Mesenchymal stem cell (in vitro differentiated cells and primary cell): ENCODE measurements around the gene GK.

ENCODE experiments used
- DNase-seq: peaks from one replicate; pipeline ENCODE4 v3.0.0-alpha.2; 2013
- H2AFZ ChIP-seq: one replicate; pipeline ENCODE4 v1.6.1; 2013; ENCODE audit warnings: low read depth, mild to moderate bottlenecking, control low read depth, inconsistent platforms, low read length, moderate library complexity
- H2AK5ac ChIP-seq: 2 replicates; pipeline ENCODE4 v1.6.1; 2013; ENCODE audit warnings: low read length, moderate library complexity, mild to moderate bottlenecking, inconsistent platforms; ENCODE audit not compliant: severe bottlenecking
- H2BK120ac ChIP-seq: one replicate; pipeline ENCODE4 v1.6.1; 2013; ENCODE audit warnings: low read depth, mild to moderate bottlenecking, inconsistent platforms, low read length, moderate library complexity
- H2BK12ac ChIP-seq, 2 experiments: one replicate each; pipeline ENCODE4 v1.6.1; 2013; ENCODE audit warnings: inconsistent platforms in 2 of 2, low read length in 2 of 2, mild to moderate bottlenecking in 2 of 2, moderate library complexity in 2 of 2, control low read depth in 1 of 2
- H2BK15ac ChIP-seq: one replicate; pipeline ENCODE4 v1.6.1; 2013; ENCODE audit warnings: mild to moderate bottlenecking, low read depth, inconsistent platforms; ENCODE audit not compliant: poor library complexity, severe bottlenecking
- H2BK5ac ChIP-seq: 2 replicates; pipeline ENCODE4 v1.6.1; 2013; ENCODE audit warnings: low read depth, mild to moderate bottlenecking, low read length, control low read depth, inconsistent platforms; ENCODE audit not compliant: poor library complexity, severe bottlenecking
- H3K14ac ChIP-seq, 2 experiments: one replicate each; pipeline ENCODE4 v1.6.1; 2013; ENCODE audit warnings: inconsistent platforms in 2 of 2, low read length in 2 of 2, control low read depth in 1 of 2, mild to moderate bottlenecking in 1 of 2, moderate library complexity in 1 of 2
- H3K18ac ChIP-seq, 2 experiments: one replicate each; pipeline ENCODE4 v1.6.1; 2013; ENCODE audit warnings: inconsistent platforms in 2 of 2, low read length in 2 of 2, control low read depth in 1 of 2, low read depth in 1 of 2, mild to moderate bottlenecking in 1 of 2
- H3K23ac ChIP-seq, 2 experiments: one replicate each; pipeline ENCODE4 v1.6.1; 2013; ENCODE audit warnings: inconsistent platforms in 2 of 2, low read length in 2 of 2, mild to moderate bottlenecking in 2 of 2, moderate library complexity in 2 of 2, control low read depth in 1 of 2
- H3K27ac ChIP-seq: 2 replicates; pipeline ENCODE4 v1.5.1; 2013; ENCODE audit warnings: mild to moderate bottlenecking, moderate library complexity, low read length, control low read depth, inconsistent platforms; ENCODE audit not compliant: poor library complexity, severe bottlenecking
- H3K27me3 ChIP-seq, 2 experiments: 2 replicates each; pipeline versions ENCODE4 v1.6.1 to v1.7.0; 2013; ENCODE audit warnings: low read length in 2 of 2, mild to moderate bottlenecking in 2 of 2, moderate library complexity in 2 of 2, control low read depth in 1 of 2, inconsistent platforms in 1 of 2; ENCODE audit not compliant: control insufficient read depth in 1 of 2, insufficient read depth in 1 of 2
- H3K36me3 ChIP-seq, 2 experiments: 2 replicates each; pipeline versions ENCODE4 v1.6.1 to v1.7.0; 2013; ENCODE audit warnings: low read length in 2 of 2, control low read depth in 1 of 2, inconsistent platforms in 1 of 2, low read depth in 1 of 2, mild to moderate bottlenecking in 1 of 2; ENCODE audit not compliant: insufficient read depth in 2 of 2, control insufficient read depth in 1 of 2
- H3K4ac ChIP-seq, 2 experiments: one replicate each; pipeline ENCODE4 v1.6.1; 2013; ENCODE audit warnings: inconsistent platforms in 2 of 2, low read length in 2 of 2, mild to moderate bottlenecking in 2 of 2, moderate library complexity in 2 of 2, control low read depth in 1 of 2, low read depth in 1 of 2
- H3K4me1 ChIP-seq: 2 replicates; pipeline ENCODE4 v1.6.1; 2013; ENCODE audit warnings: low read depth, low read length, control low read depth; ENCODE audit not compliant: control insufficient read depth, insufficient read depth
- H3K4me2 ChIP-seq: 2 replicates; pipeline ENCODE4 v1.6.1; 2013; ENCODE audit warnings: low read length, mild to moderate bottlenecking, inconsistent platforms; ENCODE audit not compliant: poor library complexity, severe bottlenecking
- H3K4me3 ChIP-seq, 2 experiments: 2 replicates each; pipeline versions ENCODE4 v1.5.1 to v1.7.0; 2013; ENCODE audit warnings: low read length in 2 of 2, mild to moderate bottlenecking in 2 of 2, control low read depth in 1 of 2, low read depth in 1 of 2; ENCODE audit not compliant: insufficient read depth in 1 of 2
- H3K79me1 ChIP-seq: replicated peaks from 2 replicates; pipeline ENCODE4 v1.6.1; 2013; ENCODE audit warnings: mild to moderate bottlenecking, control low read depth, low read length, inconsistent platforms; ENCODE audit not compliant: poor library complexity, severe bottlenecking
- H3K9ac ChIP-seq: 2 replicates; pipeline ENCODE4 v1.7.0; 2013; ENCODE audit warnings: mild to moderate bottlenecking, low read length, moderate library complexity
- H3K9me3 ChIP-seq: 2 replicates; pipeline ENCODE4 v1.7.0; 2013; ENCODE audit warnings: mild to moderate bottlenecking, low read length; ENCODE audit not compliant: control insufficient read depth
- H4K8ac ChIP-seq: one replicate; pipeline ENCODE4 v1.6.1; 2013; ENCODE audit warnings: inconsistent platforms, mild to moderate bottlenecking, low read length, moderate library complexity
- H4K91ac ChIP-seq: one replicate; pipeline ENCODE4 v1.6.1; 2013; ENCODE audit warnings: mild to moderate bottlenecking, low read length, inconsistent platforms
- WGBS: methylation state at CpG from one replicate; pipeline ENCODE4 v1.1.7; 2013; ENCODE audit warnings: mixed read lengths; 5-methylcytosine and 5-hydroxymethylcytosine counted together

GK gene

DNA sequence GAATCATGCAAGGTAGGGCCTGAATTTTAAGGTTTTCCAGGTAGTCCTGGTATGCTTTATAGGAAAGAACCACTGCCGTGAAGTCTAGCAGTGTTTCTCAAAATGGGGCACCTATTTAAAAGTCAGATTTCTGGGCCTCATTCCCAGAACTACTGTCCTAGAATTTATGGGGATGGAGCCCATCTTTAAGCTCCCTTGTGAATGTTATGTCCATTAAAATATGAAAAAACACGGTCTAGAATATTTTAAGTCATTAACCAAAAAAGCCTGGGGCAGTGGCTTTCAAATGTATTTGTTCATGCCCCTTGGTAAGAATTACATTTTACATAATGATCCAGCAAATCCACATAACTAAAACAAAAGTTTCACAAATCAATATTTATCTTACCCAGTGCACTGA, 35.4 kb downstream of the GK start:
- Histone ChIP-seq H2BK12ac (no peak overlapping the region), H2AFZ (no peak overlapping the region), H3K4me3 (no peak overlapping the region), H2BK5ac (no peak overlapping the region), H3K79me1 (no peaks in the 10 kb centered on the region), H3K4me2 (no peak overlapping the region), H3K9ac (no peak overlapping the region), H3K4me1 (no peaks in the 10 kb centered on the region), H4K8ac (no peak overlapping the region), H3K23ac (no peak overlapping the region), H3K14ac (no peak overlapping the region), H3K27me3 (no peaks in the 10 kb centered on the region), H2BK15ac (no peak overlapping the region), H3K9me3 (no peaks in the 10 kb centered on the region), H3K36me3 (peaks cover 0 to 4% of the 10 kb centered on the region in 2 experiments), H4K91ac (no peak overlapping the region), H3K27ac (no peak overlapping the region), H3K4ac (no peak overlapping the region), H3K18ac (no peak overlapping the region), H2AK5ac (no peak overlapping the region), H2BK120ac (no peak overlapping the region)
- WGBS: no CpG with 5 or more reads among the region's 2 CpGs
- no peak for DNase-seq

DNA sequence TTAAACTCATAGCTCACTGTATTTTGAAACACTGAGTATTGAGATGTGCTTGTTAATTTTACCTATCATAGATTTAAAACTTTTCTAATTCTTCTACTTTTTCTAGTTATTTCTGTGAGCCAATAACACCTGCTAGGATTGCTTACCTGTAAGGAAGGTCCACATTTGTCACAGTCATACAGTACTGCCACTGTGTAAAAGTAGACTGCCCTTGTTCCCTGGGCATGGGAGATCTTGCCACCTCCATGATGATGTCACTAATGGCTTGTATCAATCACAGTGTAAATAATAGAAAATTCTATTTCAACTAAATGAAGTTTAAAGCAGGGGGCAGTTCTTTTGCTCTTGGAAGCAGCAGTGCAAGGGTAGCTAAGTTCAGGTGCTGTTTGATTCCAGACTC, 35.9 kb downstream of the GK start:
- Histone ChIP-seq H4K8ac (no peak overlapping the region), H3K4ac (no peak overlapping the region), H3K27me3 (no peaks in the 10 kb centered on the region), H3K27ac (no peak overlapping the region), H3K23ac (no peak overlapping the region), H3K9ac (no peak overlapping the region), H3K36me3 (peaks cover 0 to 6% of the 10 kb centered on the region in 2 experiments), H2BK120ac (no peak overlapping the region), H2BK5ac (no peak overlapping the region), H2AFZ (no peak overlapping the region), H2AK5ac (no peak overlapping the region), H3K4me3 (no peak overlapping the region), H3K79me1 (no peaks in the 10 kb centered on the region), H3K18ac (no peak overlapping the region), H3K4me2 (no peak overlapping the region), H3K4me1 (no peaks in the 10 kb centered on the region), H2BK15ac (no peak overlapping the region), H3K9me3 (no peaks in the 10 kb centered on the region), H2BK12ac (no peak overlapping the region), H3K14ac (no peak overlapping the region), H4K91ac (no peak overlapping the region)
- DNase-seq: no peak

DNA sequence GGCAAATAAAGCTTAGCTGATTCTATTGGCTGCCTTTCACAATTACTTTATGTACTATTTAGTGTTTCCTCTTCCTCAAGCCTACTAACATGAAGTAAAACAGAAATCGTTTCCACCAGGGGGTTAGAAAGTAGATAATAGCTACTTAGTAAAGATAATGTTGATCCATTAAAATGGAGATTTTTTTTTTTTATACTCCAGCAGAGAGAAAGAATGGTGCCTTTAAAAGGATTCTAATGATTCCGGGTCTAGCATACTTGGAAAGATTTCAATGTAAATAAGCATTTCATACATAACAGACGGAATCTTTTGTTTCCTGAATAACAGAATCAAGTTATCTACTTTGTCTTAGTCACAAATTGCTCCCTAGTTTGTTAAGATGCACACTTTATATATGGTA, 37.1 kb downstream of the GK start:
- Histone ChIP-seq H3K14ac (no peak overlapping the region), H2AK5ac (no peak overlapping the region), H2BK5ac (no peak overlapping the region), H3K27me3 (no peaks in the 10 kb centered on the region), H3K27ac (no peak overlapping the region), H2BK15ac (no peak overlapping the region), H4K8ac (no peak overlapping the region), H3K4me2 (no peak overlapping the region), H2BK12ac (no peak overlapping the region), H2BK120ac (no peak overlapping the region), H3K9me3 (no peaks in the 10 kb centered on the region), H3K18ac (no peak overlapping the region), H3K79me1 (no peaks in the 10 kb centered on the region), H3K4me3 (no peak overlapping the region), H3K23ac (no peak overlapping the region), H3K4me1 (no peaks in the 10 kb centered on the region), H3K4ac (no peak overlapping the region), H4K91ac (no peak overlapping the region), H2AFZ (no peak overlapping the region), H3K9ac (no peak overlapping the region), H3K36me3 (peaks cover 0 to 11% of the 10 kb centered on the region in 2 experiments)
- no peak for DNase-seq
- WGBS: no CpG with 5 or more reads among the region's 3 CpGs

DNA sequence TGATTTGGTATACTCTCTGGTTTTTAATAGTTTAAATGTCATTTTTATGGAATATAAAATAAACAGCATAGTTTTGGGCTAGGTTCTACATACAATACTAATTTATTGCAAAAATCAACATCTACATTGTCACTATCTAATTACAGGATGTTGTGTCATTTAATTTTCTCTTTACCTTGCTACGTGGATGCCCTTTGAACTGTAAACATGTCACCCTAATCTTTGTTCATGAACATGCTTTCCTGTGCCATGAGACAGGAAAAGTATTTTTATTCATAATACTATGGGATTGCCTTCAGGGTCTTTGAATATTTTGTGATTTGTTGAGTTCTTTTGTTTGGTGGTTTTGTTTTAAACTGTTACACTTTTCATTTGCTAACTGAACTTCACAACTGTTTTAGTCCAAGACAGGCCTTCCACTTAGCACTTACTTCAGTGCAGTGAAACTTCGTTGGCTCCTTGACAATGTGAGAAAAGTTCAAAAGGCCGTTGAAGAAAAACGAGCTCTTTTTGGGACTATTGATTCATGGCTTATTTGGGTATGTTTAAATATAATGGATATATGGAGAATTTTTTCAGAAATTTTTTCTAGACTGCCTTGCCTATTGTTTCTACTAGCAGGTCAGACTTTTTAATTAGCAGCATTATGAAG, 40.9 kb downstream of the GK start:
- Histone ChIP-seq H2BK120ac (no peak overlapping the region), H3K9ac (no peak overlapping the region), H2BK15ac (no peak overlapping the region), H3K79me1 (no peaks in the 10 kb centered on the region), H3K4ac (no peak overlapping the region), H2BK5ac (no peak overlapping the region), H3K27me3 (no peaks in the 10 kb centered on the region), H3K18ac (no peak overlapping the region), H3K36me3 (peaks cover 0 to 31% of the 10 kb centered on the region in 2 experiments), H3K23ac (no peak overlapping the region), H3K4me1 (no peaks in the 10 kb centered on the region), H2BK12ac (no peak overlapping the region), H4K91ac (no peak overlapping the region), H4K8ac (no peak overlapping the region), H3K27ac (no peak overlapping the region), H3K4me2 (no peak overlapping the region), H3K14ac (no peak overlapping the region), H3K4me3 (no peak overlapping the region), H2AK5ac (no peak overlapping the region), H3K9me3 (no peaks in the 10 kb centered on the region), H2AFZ (no peak overlapping the region)
- no CpG with 5 or more reads among the region's 4 CpGs for WGBS
- no peak for DNase-seq
